Esophagus squamous epithelium (tissue), 4 donors: ENCODE measurements around the gene TPSB2.

ENCODE experiments used
- CTCF ChIP-seq, 6 experiments: fragments of 450-650 bp in 4 of 6; fragments of 200-600 bp in 2 of 6; sonication (generic) in 2 of 6; IDR thresholded peaks; one replicate each; pipeline ENCODE4 v1.5.1; 2016 to 2019; ENCODE audit warnings: antibody characterized with exemption in 6 of 6, mild to moderate bottlenecking in 4 of 6, moderate library complexity in 4 of 6
- POLR2A ChIP-seq, 4 donors: fragments of 450-650 bp; IDR thresholded peaks; one replicate each; pipeline ENCODE4 v1.6.1; 2017; ENCODE audit warnings: antibody characterized with exemption in 4 of 4, mild to moderate bottlenecking in 4 of 4, moderate library complexity in 3 of 4

GRCh38 chr16:1193825-1194581, 36.0 kb downstream of the TPSB2 start:
- no peak for TF ChIP-seq CTCF (IDR thresholded peaks at IDR 0.05)
- no peak for TF ChIP-seq POLR2A (IDR thresholded peaks at IDR 0.05)
